HG03558 (cell line): Measurements from ENCODE around the gene MACROH2A2.
"Not testable (repeated sequence)": the region's sequence is repeated elsewhere in the genome, so short reads cannot be mapped to it uniquely, and the experiment has no call there.

Experiments used
- ATAC-seq: cut with Tn5 transposase; IDR thresholded peaks from one replicate; pipeline ENCODE4 v1.9.1; 2021; ENCODE audit warnings: moderate number of reproducible peaks; ENCODE audit not compliant: unreplicated experiment; ENCODE audit errors: extremely low read depth

The MACROH2A2 gene

DNA sequence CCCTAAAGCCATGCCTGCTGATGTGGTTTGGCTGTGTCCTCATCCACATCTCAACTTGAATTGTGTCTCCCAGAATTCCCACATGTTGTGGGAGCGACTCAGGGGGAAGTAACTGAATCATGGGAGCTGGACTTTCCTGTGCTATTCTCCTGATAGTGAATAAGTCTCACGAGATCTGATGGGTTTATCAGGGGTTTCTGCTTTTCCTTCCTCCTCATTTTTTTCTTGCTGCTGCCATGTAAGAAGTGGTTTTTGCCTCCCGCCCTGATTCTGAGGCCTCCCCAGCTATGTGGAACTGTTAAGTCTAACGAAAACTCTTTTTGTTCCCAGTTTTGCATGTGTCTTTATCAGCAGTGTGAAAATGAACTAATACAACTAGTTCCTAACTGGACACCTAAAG is 11.8 kb downstream of the MACROH2A2 start:
- ATAC-seq: no peak

DNA sequence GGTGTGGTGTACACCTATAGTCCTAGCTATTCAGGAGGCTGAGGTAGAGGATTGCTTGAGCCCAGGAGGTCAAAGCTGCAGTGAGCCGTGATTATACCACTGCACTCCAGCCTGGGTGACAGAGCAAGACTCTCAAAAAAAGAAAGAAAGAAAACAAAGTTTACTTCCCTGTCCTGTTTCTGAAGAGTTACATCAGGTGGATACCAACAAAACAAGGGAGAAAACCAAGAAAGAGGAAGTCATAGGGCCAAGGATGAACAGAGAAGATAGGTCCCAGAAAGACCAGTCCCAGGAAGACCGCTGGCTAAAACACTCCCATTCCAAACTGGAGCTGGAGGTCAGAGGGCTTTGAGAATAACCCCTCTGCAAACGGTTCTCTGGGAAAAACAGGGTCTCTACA is 13.5 kb downstream of the MACROH2A2 start:
- ATAC-seq: no peak

DNA sequence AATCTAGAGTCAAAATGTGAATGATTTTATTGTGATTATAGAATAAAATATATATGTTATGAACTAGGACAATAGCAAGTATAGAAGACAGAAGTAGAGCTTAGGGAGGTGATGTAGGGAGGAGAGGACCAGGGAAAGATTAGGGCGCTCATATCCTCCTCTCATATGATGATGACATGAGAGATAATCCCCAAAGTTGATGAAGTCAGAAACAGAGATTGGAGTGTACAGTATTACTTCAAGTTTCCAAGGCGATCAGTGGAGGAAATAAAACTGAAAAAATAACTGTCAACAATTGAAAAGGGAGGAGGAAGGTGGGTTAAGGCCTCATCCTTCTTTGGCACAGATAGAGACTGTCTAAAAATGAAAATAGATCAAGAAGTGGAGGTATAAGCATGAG is 14.9 kb downstream of the MACROH2A2 start:
- ATAC-seq: no peak

DNA sequence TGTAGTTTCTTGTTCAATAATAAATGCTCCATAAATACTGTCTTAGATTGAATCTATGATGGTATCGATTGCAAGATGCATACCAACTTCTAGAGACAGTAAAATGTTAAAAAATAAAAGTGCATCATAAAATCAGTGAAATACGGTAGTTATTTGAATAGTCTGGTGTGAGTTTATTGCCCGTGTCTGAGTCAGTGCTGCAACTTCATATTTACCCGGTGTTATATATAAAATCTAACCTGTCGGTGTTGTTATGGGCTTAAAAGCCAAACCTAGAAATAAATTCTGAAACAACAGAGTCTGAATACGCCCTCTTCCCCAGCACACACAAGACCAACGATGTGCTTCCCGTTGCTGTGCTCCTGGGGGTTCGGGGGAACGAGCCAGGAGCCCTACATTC is 16.3 kb downstream of the MACROH2A2 start:
- no peak for ATAC-seq

DNA sequence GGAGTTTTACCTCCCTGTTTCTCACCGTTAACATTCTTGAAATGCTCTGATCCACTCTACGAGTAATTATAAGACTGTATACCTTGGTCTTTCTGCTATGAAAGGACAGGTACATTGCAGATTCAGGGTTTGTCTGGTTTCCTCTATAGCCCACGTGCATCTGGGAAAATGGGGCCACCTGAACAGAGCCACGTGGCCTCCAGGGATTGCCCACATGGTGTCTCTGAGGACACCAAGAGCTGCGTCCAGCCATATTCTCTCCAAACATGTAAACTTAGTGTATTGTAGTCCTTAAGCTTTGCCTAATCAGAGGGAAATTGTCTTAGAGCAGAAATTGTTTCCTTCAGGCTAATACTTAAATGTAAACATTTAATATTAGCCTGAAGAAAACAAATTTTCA is 16.7 kb downstream of the MACROH2A2 start:
- no peak for ATAC-seq

DNA sequence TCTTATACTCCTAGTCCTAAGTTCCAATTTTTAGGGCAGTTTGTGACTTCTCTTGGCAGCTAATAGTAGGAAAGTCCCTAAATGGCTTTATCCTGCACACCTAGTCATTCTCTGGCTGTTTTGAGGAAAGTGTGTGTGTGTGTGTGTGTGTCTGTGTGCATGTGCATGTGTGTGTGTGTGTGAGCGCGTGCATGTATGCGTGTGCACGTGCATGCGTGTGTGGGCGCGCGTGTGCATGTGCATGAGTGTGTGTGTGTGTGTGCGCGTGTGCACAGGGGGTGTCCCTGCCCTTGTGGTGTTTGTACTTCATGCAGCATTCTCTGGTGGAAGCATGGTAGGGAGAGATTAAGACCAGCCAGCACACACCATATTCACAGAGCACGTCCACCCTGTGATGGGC is 18.2 kb downstream of the MACROH2A2 start:
- no peak for ATAC-seq

DNA sequence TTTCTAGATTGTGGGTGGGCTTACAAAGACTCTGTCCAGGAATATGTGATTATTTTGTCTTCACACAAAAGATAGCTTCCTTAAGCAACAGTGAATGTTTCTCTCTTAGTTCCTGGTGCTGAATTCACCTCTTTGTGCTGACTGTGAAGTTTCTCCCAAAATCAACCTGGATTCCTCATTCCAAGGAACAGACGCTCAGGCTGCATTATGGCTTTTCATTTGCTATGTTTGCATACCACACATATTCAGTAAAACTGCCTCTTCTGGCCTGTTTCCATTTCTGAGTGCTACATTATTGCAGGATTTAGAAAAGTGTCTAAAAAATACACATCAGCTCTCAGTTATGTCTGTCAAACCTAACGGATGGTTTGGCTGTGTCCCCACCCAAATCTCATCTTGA is 21.5 kb downstream of the MACROH2A2 start:
- ATAC-seq: no peak

DNA sequence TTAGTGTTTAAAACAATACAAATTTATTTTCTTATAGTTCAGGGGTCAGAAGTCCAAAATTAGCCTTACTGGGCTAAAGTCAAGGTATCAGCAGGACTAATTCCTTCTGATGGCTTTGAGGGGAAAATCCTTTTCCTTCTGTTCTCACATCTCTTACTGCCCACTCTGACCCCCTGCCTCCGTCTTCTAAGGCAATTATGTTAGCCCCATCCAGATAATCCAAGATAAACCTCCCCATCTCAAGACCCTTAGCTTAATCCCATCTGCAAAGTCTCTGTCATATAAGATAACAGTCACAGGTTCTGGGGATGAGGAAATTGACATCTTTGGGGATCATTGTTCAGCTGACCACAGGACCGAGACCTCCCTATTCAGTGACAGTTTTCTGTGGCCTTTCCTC is 22.3 kb downstream of the MACROH2A2 start:
- ATAC-seq: no peak

DNA sequence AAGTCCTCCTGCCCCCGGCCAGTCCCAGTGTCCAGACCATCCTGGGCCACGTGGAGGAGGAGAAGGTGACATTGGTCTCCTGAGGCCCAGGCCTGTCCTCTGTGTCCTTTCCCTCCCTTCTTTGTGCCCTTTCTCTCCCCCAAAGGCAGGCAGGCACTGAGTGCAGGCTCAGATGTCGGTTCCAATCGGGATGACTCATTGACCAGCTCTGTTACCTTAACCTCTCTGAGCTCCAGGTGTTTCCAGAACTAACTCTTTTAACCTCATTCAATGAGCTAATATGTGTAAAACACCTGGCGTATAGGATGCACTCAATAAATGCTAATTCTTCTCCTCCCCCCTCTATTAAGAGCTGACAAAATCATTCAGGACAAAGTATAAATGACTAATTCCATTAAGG is 25.7 kb downstream of the MACROH2A2 start:
- no peak for ATAC-seq

DNA sequence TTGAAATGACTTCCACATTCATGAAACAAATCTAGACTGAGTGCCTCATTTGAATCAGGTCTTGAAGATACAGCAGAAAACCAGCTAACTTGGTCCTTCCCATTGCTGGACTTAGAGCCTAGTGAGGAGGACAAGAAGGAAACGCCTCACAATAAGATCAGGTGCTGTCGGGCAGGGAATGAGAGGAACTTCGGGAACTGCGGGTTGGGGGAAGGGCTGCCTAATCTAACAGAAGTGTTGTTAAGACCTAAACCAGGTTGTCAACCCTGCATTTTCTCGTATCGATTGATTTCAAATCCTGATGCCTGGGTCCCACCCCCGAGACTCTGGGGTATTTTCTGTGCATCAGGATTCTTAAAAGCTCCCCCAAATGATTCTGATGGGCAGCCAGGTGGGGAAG is 26.3 kb downstream of the MACROH2A2 start:
- no peak for ATAC-seq

DNA sequence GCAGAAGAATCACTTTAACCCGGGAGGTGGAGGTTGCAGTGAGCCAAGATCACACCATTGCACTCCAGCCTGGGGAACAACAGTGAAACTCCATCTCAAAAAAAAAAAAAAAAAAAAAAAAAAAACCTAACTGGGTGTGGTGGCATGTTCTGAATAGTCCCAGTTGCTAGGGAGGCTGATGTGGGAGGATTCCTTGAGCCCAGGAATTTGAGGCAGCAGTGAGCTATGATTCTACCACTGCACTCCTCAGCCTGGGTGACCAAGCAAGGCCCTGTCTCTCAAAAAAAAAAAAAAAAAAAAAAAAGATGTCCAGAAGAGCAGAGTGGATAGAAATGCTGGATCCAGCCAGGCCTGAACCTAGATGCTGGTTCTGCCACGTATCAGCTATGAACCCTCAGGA is 28.1 kb downstream of the MACROH2A2 start:
- ATAC-seq: not testable (repeated sequence)

DNA sequence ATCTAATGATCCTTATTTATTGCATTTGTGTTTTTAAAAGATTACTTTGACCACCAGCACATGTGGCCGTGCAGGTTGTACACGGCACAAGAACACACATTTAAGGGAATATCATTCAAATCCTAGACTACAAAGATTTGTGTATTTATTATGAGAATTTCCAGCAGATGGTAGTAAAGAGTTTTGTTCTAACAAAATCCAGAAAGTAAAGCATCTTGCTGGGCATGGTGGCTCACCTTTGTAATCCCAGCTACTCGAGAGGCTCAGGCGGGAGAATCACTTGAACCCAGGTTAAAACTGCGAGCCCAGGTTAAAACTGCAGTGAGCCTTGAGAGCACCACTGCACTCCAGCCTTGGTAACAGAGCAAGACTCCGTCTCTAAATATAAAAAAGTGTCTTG is 31.5 kb downstream of the MACROH2A2 start:
- ATAC-seq: no peak

DNA sequence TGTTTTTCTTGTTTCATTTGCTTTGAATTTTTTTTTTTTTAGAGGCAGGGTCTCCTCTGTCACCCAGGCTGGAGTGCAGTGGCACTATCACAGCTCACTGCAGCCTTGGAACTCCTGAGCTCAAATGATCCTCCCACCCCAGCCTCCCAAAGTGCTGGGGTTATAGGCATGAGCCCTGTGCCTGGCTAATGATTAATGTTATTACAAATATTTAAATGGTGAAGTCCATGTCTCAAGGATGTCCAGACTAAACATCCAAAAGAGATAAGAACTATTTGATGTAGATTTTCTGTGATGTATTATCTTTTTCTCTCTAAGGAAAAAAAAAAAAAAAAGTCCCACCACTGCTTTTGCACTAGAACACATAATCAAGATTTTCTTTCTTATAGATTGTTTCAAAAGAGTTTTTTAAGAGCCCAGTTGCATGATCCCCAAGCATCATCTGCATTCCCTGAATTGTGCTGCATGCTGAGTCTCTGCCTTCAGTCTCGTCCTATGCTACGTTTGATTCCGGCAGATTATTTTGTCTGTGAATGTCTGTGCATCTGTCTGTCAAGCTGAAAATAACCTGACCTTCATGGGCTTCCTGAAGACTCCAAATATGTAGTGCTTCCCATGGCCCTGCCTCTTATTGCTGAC is 33.4 kb downstream of the MACROH2A2 start:
- no peak for ATAC-seq

DNA sequence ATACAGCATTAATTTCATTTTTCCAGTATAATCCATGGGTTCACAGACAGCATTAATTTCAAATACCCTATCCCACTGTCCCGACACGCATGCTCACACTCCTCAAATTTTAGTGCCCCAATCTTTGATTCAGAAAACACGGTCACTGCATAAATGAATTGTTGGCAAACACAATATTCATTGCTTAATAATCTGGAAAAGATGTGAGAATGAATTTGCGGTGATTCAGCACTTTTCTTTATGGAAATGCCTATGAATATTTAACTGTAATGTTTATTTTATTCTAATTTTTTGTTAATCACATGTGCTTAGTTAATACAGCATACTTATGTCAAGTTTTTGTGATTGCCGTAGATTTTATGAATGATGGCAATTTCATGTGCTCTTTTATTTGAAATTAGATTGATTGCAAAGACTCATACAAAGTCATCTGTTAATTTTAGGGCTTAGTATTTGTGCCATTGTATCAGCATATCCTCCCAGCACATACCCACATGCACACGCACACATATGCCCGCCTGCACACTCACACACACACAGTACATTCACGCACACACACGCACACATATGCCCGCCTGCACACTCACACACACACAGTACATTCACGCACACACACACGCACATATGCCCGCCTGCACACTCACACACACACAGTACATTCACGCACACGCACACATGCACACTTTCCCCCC is 35.1 kb downstream of the MACROH2A2 start:
- ATAC-seq: no peak

DNA sequence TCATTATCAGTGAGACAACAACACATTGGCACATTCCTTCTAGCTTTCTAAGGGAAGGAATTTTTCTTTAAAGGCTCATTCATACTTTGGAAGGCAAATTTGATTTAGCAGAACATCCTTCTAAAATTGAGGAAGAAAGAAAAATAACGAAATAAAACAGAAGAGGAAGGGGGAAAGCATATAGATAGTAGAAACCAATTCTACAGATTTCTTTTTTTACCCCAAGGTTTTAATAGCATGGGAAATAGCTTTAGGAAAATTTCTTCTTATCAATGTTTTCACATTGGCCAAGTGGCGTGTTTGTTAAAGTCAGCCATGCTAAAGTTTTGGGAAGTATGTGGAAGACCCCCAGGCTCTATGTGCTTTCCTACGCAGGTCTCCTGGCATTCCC is 35.7 kb downstream of the MACROH2A2 start:
- no peak for ATAC-seq

DNA sequence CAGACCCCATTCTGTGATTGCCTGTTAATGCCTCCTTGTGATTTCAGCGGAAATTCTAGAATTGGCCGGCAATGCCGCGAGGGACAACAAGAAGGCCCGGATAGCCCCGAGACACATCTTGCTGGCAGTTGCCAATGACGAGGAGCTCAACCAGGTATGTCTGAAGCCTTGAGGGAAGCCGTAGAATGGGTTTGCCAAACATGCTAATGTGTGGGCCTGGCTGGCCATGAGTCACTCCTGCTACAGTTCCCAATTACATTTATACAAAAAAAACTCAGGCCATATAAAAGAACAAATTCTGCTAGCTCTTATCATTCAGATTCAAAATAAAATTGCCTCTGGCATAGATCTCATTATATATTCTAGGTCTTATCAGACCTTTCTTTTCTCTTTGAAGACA is 37.4 kb downstream of the MACROH2A2 start:
- ATAC-seq: no peak

DNA sequence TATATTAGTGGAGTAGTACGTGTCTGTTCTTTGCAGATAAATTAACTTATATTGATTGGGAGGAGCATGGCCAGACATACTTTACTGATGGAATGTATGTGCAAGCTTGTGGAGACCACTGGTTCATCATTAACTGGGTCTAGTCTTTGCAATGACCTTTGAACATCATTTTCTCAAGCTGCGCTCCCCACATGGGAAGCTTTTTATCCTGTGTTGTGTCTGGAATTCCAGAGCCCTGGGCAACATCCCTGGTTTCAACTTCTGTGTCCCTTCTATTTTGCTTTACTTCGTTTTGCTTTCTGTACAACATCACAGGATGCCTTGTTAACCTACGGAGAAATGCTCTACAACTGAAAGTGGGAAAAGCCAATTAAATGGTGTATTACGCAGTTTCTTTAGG is 38.3 kb downstream of the MACROH2A2 start:
- no peak for ATAC-seq

DNA sequence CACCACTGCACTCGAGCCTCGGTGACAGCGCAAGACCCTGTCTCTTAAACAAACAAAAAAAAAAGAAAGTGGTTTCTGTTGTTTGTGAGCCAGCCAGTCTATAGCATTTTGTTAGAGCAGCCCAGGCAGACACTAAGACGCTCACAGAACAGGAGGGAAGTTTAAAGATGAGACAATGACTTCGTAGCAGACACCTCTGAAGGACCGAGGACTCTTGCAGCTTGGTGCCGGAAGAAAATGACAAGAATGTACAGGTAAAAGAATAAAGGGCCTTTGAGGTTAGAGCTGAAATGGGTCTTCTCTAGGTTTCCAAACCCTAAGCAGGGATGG is 39.7 kb downstream of the MACROH2A2 start:
- ATAC-seq: no peak

DNA sequence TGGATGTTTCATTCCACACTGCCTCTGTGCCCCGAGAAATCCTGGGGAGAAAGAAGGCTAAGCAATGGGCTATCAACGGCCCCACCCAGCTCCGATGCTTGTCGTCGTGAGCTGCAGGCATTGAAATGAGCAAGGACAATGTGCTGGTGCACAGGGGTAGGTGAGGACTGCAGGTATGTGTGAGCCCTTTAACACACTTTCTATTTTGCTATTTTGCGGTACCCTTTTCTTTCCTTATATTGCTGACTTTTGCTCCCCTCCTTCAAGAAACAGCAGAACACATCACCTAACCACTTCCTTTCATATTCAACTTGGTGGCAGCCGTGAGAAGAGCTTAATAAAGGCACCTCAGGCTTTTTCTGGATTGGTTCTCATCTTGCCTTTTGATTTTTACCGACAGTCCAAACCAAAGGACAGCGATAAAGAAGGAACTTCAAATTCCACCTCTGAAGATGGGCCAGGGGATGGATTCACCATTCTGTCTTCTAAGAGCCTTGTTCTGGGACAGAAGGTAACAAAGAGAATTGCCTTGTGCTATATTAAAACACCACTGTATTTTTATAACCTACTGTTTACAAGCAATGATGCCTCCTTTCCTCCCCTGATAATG is 40.8 kb downstream of the MACROH2A2 start:
- ATAC-seq: no peak

DNA sequence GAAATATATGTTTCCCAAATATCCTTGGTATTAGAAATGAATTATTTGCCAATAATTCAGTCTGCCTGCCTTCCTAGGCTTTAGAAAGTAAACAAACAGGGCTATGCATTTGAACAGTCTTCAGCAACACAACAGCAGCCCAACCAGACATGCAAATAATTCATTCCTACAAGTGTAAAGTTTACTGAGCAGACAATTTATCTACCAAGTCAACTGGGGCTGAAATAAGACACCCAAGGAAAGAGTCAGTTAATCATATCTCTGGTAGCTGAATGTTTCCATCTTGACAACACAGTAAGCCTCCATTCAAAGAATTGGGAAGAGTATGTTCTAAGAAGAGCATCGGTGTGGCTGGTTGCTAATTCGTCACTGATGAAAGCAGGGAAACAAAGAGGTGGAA is 41.6 kb downstream of the MACROH2A2 start:
- no peak for ATAC-seq

DNA sequence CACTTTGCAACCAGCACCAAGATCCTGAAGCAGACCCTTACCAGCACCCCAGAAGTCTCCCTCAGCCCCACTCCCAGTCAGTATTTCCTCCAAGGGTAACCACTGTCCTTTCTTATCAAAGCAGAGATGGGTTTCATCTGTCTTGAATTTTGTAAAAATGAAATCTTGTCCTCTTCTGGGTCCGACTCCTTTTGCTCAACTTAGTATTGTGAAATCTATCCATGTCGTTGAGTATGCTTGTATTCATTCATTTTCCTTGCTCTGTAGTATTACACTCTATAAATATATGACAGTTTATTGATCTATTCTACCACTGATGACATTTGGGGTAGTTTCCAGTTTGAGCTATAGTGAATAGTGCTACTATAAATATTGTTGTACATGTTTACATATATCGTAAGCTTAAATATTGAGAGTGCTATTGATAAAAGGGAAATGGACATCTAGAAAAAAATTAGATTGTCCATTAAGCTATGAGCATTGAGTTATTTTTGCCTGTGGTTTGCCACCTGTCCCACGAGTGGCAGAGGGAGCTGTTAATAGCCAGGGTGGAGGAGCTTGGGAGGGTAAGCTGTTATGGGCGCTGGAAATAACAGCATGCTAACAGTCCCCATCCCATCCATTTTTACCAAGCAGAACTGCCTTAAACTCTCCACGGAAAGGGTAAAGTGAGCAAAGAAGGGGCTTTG is 43.5 kb downstream of the MACROH2A2 start:
- ATAC-seq: no peak
